Activated CD8-positive, alpha-beta memory T cell treated with anti-CD3 and anti-CD28 coated beads for 48 hours (primary cell): ENCODE data around the gene AP3S1.
"Not testable (repeated sequence)": the region's sequence is repeated elsewhere in the genome, so short reads cannot be mapped to it uniquely, and the experiment has no call there.

Experiments used
- DNase-seq, 3 experiments: peaks; one replicate each; pipeline ENCODE4 v3.0.0-alpha.2; 2020; ENCODE audit warnings: low read depth in 2 of 3, low spot score in 2 of 3

AP3S1 gene

DNA sequence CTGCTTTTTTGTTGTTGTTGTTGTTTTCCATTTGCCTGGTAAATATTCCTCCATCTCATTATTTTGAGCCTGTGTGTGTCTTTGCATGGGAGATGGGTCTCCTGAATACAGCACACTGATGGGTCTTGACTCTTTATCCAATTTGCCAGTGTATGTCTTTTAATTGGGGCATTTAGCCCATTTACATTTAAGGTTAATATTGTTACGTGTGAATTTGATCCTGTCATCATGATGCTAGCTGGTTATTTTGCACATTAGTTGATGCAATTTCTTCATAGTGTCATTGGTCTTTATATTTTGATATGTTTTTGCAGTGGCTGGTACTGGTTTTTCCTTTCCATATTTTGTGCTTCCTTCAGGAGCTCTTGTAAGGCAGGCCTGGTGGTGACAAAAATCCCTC is 16.8 kb upstream of the AP3S1 start:
- not testable (repeated sequence) for DNase-seq

DNA sequence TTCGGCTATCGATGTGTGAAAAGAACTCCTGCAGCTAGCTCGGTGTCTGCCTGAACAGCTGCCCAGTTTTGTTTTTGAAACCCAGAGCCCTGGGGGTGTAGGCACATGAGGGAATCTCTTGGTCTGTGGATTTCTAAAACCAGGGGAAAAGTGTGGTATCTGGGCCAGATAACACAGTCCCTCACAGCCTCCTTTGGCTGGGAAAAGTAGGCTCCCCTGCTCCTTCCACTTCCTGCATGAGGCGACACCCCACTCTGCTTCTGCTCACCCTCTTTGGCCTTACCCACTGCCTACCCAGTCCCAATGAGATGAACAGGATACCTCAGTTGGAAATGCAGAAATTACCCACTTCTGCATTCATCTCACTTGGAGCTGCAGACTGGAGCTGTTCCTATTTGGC is 15.8 kb upstream of the AP3S1 start:
- no peak for DNase-seq

DNA sequence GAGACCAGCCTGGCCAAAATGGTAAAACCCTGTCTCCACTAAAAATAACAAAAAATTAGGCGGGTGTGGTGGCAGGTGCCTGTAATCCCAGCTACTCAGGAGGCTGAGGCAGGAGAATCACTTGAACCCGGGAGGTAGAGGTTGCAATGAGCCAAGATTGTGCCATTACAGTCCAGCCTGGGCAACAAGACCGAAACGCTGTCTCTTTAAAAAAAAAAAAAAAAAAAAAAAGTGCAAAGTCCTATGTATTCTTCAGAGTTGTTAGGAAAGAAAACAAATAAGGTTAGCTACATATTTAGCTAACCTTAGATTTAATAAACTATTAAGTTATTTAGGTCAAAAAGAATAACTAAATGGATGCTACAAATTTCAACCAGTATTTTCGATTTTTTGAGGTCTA is 11.8 kb upstream of the AP3S1 start:
- DNase-seq: no peak

DNA sequence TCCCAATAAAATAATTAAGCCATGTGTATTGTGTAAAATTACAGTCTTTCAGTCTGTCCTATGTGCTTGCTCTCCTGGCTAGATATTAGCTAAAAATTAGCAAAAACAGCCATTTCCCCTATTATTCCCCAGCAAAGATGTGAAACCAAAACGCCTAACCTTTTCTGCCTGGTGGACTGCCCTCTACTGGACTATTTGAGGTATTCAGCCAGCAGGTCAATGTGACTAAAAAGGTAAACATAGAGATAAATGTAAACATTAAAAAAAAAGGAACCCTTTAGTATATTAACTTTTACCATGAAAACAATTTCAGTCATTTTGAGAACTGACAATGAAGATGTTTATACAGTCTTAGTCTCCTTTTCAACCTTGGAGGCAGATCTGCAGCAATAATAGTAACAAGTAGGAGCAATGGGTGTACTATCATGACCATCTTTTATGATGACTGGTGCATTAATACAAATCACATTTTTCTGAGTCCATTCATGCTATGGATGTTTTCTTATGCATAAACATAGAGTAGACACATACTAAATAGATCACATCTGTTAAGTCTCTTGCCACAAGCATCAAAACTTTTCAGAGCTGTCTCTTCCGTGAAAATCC is 10.5 kb upstream of the AP3S1 start:
- no peak for DNase-seq

DNA sequence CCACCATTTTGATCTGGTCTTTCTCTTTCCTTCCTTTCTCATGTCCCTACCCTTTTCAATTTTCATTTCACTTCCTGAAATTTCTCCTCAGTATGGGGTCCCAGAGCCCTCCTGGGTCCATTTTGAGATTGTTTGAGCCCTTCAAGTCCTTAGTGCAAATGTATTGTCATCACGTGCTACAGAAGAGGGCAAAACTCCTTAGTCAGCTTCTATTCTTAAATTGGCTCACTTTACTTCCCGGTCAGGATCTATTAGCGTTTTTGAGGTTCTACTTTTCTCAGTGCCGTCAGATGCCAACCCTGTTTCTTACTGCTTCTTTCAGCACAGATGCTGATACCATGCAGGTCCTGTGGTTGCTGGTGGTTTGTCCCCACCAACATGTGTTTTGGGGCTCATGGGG is 6.3 kb upstream of the AP3S1 start:
- DNase-seq: no peak

DNA sequence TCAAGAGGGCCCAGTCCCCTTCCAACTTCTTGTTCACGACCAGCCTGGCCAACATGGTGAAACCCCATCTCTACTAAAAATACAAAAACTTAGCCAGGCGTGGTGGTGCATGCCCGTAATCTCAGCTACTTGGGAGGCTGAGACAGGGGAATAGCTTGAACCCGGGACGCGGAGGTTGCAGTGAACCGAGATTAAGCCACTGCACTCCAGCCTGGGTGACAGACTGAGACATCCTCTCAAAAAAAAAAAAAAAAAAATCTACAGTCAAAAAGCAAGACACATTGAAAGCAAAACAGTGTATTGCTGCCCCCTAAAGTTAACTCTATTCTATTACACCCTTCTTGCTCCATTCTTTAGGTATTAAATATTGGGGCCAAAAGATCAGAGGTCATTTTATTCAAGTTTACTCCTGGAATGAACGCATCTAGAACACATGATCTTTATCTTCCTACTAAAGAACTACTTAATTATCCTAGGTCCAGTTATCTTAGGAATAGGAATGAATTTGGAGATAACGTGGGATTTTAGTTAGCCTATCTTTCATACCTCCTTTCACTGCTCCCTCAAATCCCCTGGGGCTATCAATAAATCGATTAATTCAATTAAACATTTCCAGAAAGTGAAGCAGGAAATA is 2.7 kb upstream of the AP3S1 start:
- DNase-seq: no peak

DNA sequence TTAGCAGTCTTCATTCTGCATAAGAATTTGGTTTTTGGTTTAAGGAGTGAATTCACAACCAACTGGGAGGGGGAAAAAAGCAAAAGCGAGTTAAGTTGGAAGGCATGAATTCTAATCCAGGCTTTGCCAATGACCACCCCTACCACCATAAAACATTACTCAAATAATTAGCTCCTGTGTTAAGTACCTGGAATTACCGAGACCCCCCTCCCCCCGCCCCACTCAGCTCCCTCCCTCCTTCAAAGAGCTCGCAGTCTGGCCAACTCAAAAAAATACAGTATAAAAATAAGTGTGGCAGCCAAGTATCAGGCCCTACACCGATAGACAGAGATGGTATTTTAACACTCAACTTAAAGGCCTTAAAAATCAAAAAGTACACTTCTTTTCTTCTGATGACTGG is 862 bp upstream of the AP3S1 start:
- DNase-seq: no peak

DNA sequence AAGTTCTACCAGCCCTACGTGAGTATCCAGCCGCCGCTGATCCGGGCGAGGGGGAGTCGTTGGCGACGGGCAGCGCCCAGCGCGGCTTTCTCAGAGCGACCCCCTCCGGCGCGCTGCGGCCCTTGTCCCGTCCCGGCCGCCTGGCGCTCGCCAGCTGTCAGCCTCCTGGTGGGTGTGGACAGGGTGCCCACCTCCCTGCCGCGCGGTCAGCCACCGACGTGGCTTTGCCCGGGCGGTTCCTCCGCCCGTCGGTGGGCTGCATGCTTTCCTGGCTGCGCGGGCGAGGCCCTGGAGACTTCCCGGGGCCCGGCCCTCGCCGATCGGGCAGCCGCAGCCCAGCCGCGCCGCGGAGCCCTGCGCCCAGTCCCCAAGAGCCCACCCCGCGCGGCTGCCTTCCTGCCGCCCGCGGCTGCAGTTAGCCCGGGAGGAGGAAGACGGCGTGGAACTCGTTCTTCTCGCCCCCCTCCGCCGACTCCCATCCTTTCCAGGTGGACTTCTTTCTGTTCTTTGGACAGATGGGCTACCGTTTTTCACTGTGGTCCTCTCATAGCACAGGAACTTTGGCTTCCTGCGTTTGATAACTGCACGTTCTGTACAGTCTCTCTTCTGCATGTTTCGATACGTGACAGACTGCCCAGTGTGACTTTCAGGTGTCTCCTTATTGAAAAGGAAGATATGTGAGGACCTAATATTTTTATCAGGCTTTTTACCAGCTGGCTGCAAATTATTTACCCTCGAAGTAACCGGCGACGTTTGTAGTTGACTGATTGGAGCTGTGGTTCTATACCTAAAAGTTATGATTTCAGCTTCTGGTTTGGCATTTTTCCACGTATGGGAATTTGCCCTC is 577 bp downstream of the AP3S1 start:
- no peak for DNase-seq

DNA sequence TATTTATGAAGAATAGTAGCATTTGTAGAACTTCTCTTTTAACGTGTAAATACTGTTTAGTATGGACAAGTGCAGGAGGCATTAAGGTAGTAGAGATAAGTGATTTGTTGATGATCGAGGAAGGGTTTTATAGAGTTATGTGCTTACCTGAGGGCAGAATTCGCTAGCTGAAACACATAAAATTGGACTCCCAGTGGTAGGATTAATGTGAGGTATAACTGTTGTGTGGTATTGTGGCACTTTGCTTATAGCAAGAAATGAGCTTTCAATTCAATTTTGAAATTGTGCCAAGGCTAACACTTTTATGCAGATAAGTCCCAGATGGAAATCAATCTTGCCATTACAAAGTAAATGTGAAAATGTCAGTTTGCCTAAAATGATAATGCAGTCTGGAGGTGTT is 1.2 kb downstream of the AP3S1 start:
- no peak for DNase-seq

DNA sequence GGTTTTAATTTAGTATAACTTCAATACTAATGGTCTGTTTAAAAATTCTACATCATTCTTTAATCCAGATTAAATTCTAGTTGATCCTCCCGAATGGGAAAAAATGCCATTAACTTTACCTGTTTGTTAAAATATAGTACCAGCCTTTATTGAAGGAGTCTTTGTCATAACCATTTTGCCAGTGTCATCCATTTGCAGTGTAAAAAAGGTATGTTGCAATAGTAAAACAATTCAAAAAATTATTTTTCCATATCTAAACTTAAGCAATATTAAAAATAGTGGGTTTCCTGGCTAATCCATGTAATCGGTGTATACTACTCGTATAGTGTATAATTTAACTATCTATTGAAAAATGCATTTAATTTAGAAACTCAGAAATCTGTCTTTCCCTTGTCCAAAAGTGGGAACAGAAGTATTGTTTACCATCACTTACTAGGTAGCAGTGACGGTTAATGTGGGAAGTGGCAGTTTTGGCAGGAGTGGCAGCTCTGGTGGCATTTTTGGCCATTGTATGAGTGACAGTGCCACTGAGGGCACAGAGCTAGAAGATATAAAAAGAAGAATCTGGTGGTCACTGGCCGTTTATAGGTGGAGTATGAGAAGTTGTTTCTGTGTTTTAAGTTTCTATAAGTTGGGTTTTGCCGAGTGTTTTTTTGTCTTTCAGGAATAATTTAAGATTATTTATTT is 1.9 kb downstream of the AP3S1 start:
- no peak for DNase-seq

DNA sequence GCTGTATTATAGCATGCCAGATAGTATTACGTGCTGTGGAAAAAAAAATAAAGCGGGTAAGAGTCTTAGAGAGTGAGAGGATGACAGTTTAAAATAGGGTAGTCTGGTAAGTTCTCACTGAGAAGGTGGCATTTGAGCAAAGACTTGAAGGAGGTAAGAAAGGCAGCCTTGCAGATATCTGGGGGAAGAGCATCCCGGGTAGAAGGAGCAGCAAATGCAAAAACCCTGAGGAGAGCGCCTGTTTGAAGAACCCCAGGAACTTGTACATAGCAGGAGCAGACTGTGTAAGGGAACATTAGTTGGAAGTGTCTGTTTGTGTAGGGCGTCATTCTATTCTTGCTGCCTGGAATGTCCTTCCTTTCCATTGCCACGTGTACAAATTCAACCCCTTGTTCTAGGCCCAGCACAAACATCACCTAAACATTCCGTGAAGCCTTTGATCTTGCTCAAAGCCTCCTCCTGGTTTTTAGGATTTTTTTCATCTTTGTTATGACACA is 2.6 kb downstream of the AP3S1 start:
- DNase-seq: no peak

DNA sequence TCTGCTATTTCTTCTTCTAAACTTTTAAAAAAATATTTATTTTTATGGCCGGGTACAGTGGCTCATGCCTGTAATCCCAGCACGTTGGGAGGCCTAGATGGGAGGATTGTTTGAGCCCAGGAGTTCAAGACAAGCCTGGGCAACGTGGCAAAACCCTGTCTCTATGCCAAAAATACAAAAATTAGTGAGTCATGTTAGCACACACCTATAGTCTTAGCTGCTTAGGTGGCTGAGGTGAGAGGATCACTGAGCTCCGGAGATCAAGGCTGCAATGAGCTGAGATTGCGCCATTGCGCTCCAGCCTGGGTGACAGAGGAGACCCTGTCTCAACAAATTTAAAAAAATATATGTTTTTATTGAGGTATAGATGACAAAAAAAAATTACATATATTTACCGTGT is 5.6 kb downstream of the AP3S1 start:
- no peak for DNase-seq

DNA sequence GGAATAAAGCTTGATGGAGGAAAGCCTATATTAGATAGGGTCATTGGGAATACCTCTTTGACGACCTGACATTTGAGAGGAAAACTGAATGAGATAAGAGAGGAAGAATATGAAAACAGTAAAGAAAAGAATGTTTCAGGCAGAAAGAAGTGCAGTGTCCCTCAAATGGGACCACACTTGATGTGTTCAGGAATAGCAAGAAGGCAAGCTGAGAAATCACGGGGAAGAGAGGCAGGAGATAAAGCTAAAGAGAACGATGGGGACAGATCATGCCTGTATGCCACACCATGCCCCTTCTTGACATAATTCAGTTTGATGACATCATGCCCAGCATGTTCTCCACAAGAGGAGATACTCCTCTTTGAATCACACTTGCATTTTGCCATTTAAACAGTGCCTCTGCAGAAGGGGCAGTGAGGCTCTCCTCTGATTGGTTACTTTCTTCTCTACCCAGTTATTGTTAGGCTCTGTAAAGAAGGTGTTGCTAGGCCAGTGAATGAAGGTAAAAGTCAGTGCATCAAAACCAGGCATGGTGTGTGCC is 7.6 kb downstream of the AP3S1 start:
- no peak for DNase-seq

DNA sequence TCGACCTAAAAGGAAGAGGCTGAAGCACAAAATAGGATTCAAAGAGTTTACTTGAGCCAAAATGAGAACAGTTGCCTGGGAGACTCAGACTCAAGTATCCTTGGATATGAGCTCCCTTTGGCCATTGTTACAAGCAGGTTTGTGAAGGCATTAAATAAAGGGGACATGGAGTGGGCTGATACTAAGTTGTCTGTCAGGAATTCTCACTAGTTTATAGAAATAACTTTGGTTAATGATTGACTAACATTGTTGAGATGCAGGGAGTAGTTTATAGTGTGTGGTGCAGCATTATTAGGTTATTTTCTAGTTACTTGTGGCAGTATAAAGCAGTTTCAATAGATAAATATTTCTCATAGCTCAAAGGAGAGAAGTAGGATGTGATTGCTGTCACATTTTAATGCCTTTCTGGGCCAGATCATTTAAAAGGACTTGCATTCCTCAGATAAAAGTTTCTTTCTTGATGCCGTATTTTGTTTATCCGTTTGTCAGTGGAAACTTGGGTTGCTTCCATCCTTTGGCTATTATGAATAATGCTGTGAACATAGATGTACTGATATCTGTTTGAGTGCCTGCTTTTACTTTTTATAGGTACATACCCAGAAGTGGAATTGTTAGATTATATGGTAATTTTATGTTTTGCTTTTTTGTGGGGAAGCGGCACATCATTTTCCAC is 9.1 kb downstream of the AP3S1 start:
- DNase-seq: no peak

DNA sequence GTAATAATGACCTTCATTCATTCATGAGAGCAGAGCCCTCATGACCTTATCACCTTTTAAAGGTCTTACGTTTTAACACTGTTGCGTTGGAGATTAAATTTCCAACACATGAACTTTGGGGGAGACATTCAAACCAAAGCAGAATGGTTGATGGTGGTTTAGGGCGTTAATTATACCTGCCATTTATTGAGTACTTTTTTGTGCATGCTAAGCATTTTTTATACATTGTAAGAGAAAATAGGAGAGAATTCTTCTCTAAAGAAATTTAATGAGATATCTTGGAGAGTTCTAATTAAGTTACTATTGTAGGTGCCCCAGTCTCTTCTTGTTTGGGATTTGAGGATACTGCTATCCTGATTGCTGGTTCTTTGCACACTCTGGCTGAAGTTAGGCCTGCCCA is 12.4 kb downstream of the AP3S1 start:
- DNase-seq: no peak

DNA sequence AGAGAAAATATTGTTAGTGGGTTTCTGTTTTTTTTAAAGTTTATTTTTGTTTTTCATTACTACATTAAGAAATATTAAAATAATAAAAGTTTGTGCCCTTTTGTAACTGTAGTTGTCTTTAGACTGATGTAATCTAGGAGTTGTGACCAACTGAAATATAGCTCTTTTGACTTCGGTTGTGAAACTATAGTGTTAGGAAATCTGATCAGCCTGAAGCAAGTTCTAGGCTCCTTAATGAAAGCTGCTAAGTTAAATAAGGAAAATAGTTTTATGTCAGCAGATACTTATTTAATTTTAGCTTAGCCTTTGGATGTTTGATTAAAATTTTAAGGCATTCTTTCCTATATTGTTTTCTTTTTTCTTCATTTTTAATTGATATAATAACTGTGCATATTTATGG is 14.2 kb downstream of the AP3S1 start:
- DNase-seq: no peak

DNA sequence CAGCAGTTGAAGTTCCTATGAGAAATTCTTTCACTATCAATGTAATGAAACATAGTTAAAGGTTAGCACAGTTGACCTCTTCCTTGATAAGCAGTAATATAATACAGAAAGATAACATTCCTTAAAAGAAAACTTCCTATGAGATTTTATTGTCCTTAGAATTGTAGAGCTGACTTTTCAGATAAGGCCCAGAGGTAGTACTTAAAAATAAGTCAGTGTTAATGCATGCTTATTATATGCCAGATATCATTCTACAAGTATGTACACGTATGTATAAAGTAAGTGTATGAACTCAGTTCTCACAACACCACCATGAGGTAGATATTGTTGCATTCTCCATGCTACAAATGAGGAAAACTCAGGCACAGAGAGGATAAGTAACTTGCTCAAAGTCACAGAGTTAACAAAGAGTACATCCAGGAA is 15.3 kb downstream of the AP3S1 start:
- DNase-seq: no peak

DNA sequence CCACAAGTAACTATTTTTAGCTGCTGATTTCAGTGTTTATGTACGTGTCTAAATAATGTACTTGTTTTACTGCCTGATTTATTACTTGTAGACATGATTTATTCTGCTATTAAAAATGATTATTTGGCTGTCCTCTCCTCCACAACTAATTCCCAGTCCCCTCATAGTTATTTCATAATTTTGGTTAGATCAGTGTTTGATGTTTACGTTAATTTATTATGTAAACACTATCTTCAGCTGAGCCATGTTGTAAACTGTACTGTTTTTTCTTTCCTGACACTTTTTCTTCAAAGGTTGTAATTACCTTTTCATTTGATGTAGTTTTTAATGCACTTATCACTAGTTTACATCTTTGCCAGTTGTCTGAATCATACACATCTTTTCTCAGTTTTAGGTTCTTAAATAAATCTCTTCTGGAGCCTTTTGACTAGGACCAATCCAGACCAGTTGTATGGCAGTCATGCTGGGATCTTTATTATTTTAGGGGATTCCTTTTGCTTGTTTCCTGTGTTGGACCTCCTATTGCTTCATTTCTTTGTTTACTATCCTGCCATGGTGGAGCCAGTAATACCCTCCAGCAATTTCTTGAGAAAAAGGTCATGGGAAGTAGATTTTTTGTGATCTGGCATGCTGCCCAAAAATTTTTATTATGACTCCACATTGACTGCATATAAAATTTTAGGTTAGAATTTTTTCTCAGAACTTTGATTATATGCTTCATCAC is 16.1 kb downstream of the AP3S1 start:
- DNase-seq: no peak

DNA sequence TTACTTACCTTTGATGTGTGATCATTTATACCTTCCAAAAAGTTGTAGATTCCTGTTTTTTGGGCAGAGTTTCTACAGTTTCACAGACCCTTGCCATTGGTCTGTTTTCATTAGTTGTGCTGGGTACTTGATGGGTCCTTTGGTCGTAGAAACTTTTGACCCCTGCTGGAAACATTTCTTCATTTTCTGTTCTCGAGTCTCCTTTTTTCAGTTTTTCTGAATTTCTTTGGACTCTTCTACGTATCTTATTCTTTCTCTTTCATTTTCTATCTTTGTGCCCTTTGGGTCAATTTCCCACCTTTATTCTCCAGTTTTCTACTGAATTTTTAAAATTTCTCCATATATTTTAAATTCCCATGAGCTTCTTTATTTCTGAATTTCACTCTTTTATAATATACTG is 16.7 kb downstream of the AP3S1 start:
- DNase-seq: no peak

DNA sequence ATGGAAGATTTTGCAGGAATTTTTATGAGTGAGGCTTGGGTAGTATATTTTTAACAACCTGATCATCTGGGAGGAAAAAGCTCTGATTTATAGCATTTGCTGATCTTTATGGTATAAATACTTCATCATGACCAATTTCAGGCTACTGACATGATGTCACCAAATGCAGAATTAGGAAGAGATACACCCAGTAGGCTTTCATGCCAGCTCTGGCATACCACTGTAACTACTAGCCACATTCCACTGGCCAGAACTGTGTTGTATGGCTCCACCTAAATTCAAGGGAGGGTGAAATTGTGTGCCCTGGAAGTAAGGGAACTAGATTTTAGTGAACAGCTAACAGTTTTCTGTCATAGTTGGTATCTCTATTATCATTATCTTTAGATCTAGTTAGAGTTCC is 17.6 kb downstream of the AP3S1 start:
- no peak for DNase-seq
